ENCODE results near the gene NOL4L.

DNA sequence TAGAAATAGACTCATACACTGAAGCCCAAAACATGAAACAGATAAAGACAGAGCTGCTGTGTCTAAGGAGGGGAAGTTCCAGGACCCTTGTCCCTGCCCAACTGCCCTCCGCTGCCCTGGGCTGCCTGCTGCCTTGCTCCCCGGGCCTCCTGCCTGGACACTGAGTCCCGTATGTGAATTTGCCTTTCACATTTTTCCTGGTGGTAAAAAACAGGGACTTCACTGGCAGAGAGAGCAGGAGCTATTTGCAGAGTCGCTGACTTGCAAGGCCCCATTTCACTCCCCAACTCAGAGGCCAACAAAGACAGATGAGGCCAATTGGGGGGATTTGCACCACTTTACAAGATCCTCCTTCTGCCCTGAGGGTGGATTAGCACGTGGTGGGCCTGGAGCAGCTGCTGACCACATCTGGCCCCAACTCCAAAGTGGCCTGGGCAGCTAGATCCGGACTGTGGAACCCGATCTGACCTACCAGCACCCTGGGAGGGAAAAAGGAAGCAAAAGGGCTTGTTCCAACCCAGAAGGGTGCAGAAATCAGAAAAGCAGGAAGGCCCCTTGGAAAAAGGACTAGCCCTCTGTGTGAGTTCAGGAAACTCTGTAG lies 61.4 kb downstream of the NOL4L start:
- TF ChIP-seq, protein P1, sequence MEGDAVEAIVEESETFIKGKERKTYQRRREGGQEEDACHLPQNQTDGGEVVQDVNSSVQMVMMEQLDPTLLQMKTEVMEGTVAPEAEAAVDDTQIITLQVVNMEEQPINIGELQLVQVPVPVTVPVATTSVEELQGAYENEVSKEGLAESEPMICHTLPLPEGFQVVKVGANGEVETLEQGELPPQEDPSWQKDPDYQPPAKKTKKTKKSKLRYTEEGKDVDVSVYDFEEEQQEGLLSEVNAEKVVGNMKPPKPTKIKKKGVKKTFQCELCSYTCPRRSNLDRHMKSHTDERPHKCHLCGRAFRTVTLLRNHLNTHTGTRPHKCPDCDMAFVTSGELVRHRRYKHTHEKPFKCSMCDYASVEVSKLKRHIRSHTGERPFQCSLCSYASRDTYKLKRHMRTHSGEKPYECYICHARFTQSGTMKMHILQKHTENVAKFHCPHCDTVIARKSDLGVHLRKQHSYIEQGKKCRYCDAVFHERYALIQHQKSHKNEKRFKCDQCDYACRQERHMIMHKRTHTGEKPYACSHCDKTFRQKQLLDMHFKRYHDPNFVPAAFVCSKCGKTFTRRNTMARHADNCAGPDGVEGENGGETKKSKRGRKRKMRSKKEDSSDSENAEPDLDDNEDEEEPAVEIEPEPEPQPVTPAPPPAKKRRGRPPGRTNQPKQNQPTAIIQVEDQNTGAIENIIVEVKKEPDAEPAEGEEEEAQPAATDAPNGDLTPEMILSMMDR (conservative IDR thresholded peaks at IDR 0.05; ENCODE audit: low read depth in 2 of 2) = no peak
- TF ChIP-seq JUNB (IDR thresholded peaks at IDR 0.05; ENCODE audit: unreplicated experiment) (no peak), EZH2phosphoT487 (IDR thresholded peaks at IDR 0.05; ENCODE audit: unreplicated experiment) (no peak), CREB1 (CRISPR knock-in tag; IDR thresholded peaks at IDR 0.05; ENCODE audit: low read depth) (no peak)
- TF ChIP-seq, protein P2, sequence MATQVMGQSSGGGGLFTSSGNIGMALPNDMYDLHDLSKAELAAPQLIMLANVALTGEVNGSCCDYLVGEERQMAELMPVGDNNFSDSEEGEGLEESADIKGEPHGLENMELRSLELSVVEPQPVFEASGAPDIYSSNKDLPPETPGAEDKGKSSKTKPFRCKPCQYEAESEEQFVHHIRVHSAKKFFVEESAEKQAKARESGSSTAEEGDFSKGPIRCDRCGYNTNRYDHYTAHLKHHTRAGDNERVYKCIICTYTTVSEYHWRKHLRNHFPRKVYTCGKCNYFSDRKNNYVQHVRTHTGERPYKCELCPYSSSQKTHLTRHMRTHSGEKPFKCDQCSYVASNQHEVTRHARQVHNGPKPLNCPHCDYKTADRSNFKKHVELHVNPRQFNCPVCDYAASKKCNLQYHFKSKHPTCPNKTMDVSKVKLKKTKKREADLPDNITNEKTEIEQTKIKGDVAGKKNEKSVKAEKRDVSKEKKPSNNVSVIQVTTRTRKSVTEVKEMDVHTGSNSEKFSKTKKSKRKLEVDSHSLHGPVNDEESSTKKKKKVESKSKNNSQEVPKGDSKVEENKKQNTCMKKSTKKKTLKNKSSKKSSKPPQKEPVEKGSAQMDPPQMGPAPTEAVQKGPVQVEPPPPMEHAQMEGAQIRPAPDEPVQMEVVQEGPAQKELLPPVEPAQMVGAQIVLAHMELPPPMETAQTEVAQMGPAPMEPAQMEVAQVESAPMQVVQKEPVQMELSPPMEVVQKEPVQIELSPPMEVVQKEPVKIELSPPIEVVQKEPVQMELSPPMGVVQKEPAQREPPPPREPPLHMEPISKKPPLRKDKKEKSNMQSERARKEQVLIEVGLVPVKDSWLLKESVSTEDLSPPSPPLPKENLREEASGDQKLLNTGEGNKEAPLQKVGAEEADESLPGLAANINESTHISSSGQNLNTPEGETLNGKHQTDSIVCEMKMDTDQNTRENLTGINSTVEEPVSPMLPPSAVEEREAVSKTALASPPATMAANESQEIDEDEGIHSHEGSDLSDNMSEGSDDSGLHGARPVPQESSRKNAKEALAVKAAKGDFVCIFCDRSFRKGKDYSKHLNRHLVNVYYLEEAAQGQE (IDR thresholded peaks at IDR 0.05; ENCODE audit: unreplicated experiment) = no peak

Measured in GM23338 (cell line).